Muscle of arm (tissue), 12 donors: ENCODE results near the gene LAMA3. TPM values are rescaled to one million over a fixed set of nuclear protein-coding genes. Genes with fewer than 3 reads are reported as not detected.
A peak's percentile ranks its signal among the peaks of the same experiment; 100 is the strongest.

Source experiments
- DNase-seq: peaks from one replicate; pipeline ENCODE4 v3.0.0-alpha.2; 2013
- polyA plus RNA-seq, 12 donors: library from polyadenylated mRNA; unstranded; fragments of 120-200 nt; gene quantifications; one replicate each; pipeline ENCODE4 v1.2.1, GENCODE V29; 2013; ENCODE audit not compliant: insufficient read length in 12 of 12

Gene LAMA3
- polyA plus RNA-seq, 12 donors, result 2.0 to 42.2 (median 3.8) TPM; not detected in 1

- no peak for DNase-seq
Measured at GRCh38 chr18:23765931-23766330, 76.7 kb downstream of the LAMA3 start.

GRCh38 chr18:23772327-23773024 is 83.2 kb downstream of the LAMA3 start:
- DNase-seq, result no peak

GRCh38 chr18:23776306-23776705 is 87.1 kb downstream of the LAMA3 start:
- no peak for DNase-seq

GRCh38 chr18:23778828-23779227 is 89.6 kb downstream of the LAMA3 start:
- DNase-seq, result no peak

- DNase-seq, result no peak
Measured at GRCh38 chr18:23779696-23780303, 90.5 kb downstream of the LAMA3 start.

GRCh38 chr18:23784832-23785245 is 95.6 kb downstream of the LAMA3 start:
- DNase-seq, result peak; percentile 77

- no peak for DNase-seq
Measured at GRCh38 chr18:23793051-23793450, 103.8 kb downstream of the LAMA3 start.

GRCh38 chr18:23793985-23794867 is 105.0 kb downstream of the LAMA3 start:
- DNase-seq, result no peak

- no peak for DNase-seq
Measured at GRCh38 chr18:23798249-23798648, 109.0 kb downstream of the LAMA3 start.

- DNase-seq, result no peak
Measured at GRCh38 chr18:23798824-23799223, 109.6 kb downstream of the LAMA3 start.

- no peak for DNase-seq
Measured at GRCh38 chr18:23799540-23799939, 110.3 kb downstream of the LAMA3 start.

- no peak for DNase-seq
Measured at GRCh38 chr18:23800902-23801301, 111.6 kb downstream of the LAMA3 start.

GRCh38 chr18:23802817-23803216 is 113.6 kb downstream of the LAMA3 start:
- DNase-seq, result no peak

GRCh38 chr18:23803755-23804154 is 114.5 kb downstream of the LAMA3 start:
- no peak for DNase-seq

- no peak for DNase-seq
Measured at GRCh38 chr18:23805898-23806297, 116.6 kb downstream of the LAMA3 start.

- peak; percentile 49 for DNase-seq
Measured at GRCh38 chr18:23809415-23809814, 120.2 kb downstream of the LAMA3 start.

GRCh38 chr18:23810396-23810795 is 121.1 kb downstream of the LAMA3 start:
- no peak for DNase-seq

- no peak for DNase-seq
Measured at GRCh38 chr18:23811176-23811575, 121.9 kb downstream of the LAMA3 start.

GRCh38 chr18:23812546-23813440 is 123.5 kb downstream of the LAMA3 start:
- DNase-seq, result peak; percentile 15

- DNase-seq, result no peak
Measured at GRCh38 chr18:23814991-23815614, 125.8 kb downstream of the LAMA3 start.

GRCh38 chr18:23816021-23816420 is 126.8 kb downstream of the LAMA3 start:
- DNase-seq, result no peak
